PFSK-1 (cell line): ENCODE measurements around the gene ZFAND3.

ENCODE experiments used
- FOXP2 ChIP-seq: optimal IDR thresholded peaks from 2 replicates; pipeline ENCODE3; 2011; ENCODE audit warnings: borderline replicate concordance, control low read depth, inconsistent platforms; ENCODE audit not compliant: insufficient read depth; ENCODE audit errors: extremely low read length, extremely low read depth
- POLR2AphosphoS5 ChIP-seq: IDR thresholded peaks from 2 replicates; pipeline ENCODE4 v1.6.1; 2012; ENCODE audit warnings: low read depth, mild to moderate bottlenecking, control low read depth, low read length, moderate library complexity
- REST ChIP-seq, 2 experiments: IDR thresholded peaks; 2 replicates each; pipeline versions ENCODE4 v1.6.1 to v1.8.0; 2011 to 2012; ENCODE audit warnings: low read depth in 2 of 2, low read length in 2 of 2, control low read depth in 1 of 2, inconsistent platforms in 1 of 2, mild to moderate bottlenecking in 1 of 2, moderate library complexity in 1 of 2; ENCODE audit not compliant: insufficient read depth in 1 of 2
- SIN3A ChIP-seq: IDR thresholded peaks from 2 replicates; pipeline ENCODE4 v1.6.1; 2012; ENCODE audit warnings: mild to moderate bottlenecking, low read length, moderate library complexity, borderline replicate concordance; ENCODE audit not compliant: insufficient read depth
- TAF1 ChIP-seq: IDR thresholded peaks from 2 replicates; pipeline ENCODE4 v1.6.1; 2012; ENCODE audit warnings: low read length, control low read depth, borderline replicate concordance; ENCODE audit not compliant: insufficient read depth

GRCh38 chr6:37979392-37980221, 160.1 kb downstream of the ZFAND3 start:
- TF ChIP-seq POLR2AphosphoS5 (no peak), TAF1 (no peak), REST (IDR thresholded peaks at IDR 0.05; ENCODE audit: insufficient read depth in 1 of 2, low read depth in 2 of 2, low read length in 2 of 2) (no peak), SIN3A (no peak), FOXP2 (no peak)
